Activated CD8-positive, alpha-beta T cell treated with anti-CD3 and anti-CD28 coated beads, Interleukin-2, amount 10 ng/mL, durations not matched to agents 7 days and 5 days (primary cell): ENCODE results near the gene USP24. TPM values are rescaled to one million over a fixed set of nuclear protein-coding genes. Genes with fewer than 3 reads are reported as not detected.
"Not testable (repeated sequence)": the region's sequence is repeated elsewhere in the genome, so short reads cannot be mapped to it uniquely, and the experiment has no call there.

Experiments
- ATAC-seq: fragments of 150-1000 bp; cut with Tn5 transposase; one replicate; pipeline ENCODE4 v1.10.0; 2021; ENCODE audit warnings: moderate library complexity
- CTCF ChIA-PET: fragments of 350-600 bp; sonication (Branson Sonifier 250); formaldehyde crosslinking; loops from one replicate; lab custom pipeline; 2021; ENCODE audit warnings: antibody characterized with exemption; lab: Charles Lee
- POLR2A ChIA-PET: fragments of 350-600 bp; sonication (Branson Sonifier 250); formaldehyde crosslinking; loops from one replicate; lab custom pipeline; 2021; ENCODE audit warnings: antibody characterized with exemption; lab: Charles Lee
- DNase-seq: peaks from one replicate; pipeline ENCODE4 v3.0.0-alpha.2; 2020
- H3K27ac Mint-ChIP-seq: one replicate; pipeline ENCODE4 v1.8.0; 2021; ENCODE audit warnings: mild to moderate bottlenecking, mixed read lengths
- H3K27me3 Mint-ChIP-seq: one replicate; pipeline ENCODE4 v1.8.0; 2021; ENCODE audit warnings: low read depth, mixed read lengths
- H3K36me3 Mint-ChIP-seq: one replicate; pipeline ENCODE4 v1.8.0; 2021; ENCODE audit warnings: low read depth, mixed read lengths
- H3K4me1 Mint-ChIP-seq: one replicate; pipeline ENCODE4 v1.8.0; 2021; ENCODE audit warnings: low read depth, mixed read lengths
- H3K4me3 Mint-ChIP-seq: one replicate; pipeline ENCODE4 v1.8.0; 2021; ENCODE audit warnings: mild to moderate bottlenecking, mixed read lengths
- H3K9me3 Mint-ChIP-seq: one replicate; pipeline ENCODE4 v1.8.0; 2022; ENCODE audit warnings: mixed read lengths; ENCODE audit not compliant: insufficient read depth
- total RNA-seq, 2 experiments: library from RNA; stranded (reverse); gene quantifications; one replicate each; pipeline ENCODE4 v1.2.3, GENCODE V29; 2021

The USP24 gene
- total RNA-seq, 2 experiments from 2014 or later: 36.7 to 44.1 TPM

GRCh38 chr1:55038552-55038838, 176.7 kb downstream of the USP24 start:
- H3K36me3 Mint-ChIP-seq: no peaks in the 10 kb centered on the region
- ChIA-PET CTCF (interaction anchor here (0.7 to 1.5 kb wide), 2 partner anchors 16 to 239 kb away, joined by 3 to 4 read pairs; no protein-coding TSS in a partner anchor), POLR2A (no interaction called here)
- no peaks in the 10 kb centered on the region for H3K9me3 Mint-ChIP-seq
- H3K4me3 Mint-ChIP-seq: no peak overlapping the region
- DNase-seq (no peak), ATAC-seq (no peak)
- H3K4me1 Mint-ChIP-seq: no peaks in the 10 kb centered on the region
- H3K27ac Mint-ChIP-seq: no peak overlapping the region
- H3K27me3 Mint-ChIP-seq: peaks cover 59% of the 10 kb centered on the region

DNA sequence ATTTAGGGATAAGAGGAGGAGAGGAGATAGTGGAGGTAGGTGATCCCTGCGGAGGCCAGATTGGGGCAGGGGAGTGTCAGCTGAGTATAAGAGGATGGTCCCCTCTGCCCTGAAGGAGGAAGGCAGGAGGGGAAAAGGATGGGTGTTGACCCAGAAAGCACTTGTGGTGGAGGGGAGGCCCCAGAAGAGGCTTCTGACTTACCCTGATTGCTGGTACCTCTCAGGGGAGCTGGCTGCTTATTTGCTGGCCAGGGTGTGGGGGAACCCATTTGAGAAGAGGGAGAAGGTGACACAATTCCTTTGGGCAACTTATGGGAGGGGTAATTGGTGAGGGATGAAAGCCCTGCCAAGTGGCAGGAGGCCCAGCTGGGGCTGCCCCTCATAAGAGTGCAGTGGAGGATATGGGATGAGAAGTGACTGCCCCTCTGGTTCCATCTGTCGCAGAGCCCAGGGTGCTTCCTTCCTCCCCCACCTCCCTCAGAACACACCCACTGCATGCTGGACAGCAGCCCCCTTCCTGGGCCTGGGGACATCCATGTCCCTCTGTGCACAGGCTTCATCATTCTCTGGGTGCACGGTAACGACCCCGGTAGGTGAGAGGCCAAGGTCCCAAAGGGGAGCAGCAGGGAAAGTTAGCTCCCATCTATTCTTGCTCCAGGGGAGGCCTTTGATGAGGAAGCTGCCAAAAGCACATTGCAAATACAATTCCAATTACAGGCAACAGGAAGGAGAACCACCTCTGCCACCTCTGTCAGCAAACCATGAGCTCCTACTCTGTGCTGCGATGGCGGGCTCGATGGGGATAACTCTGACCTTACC, 177.2 kb downstream of the USP24 start:
- no peak for ATAC-seq
- no peak overlapping the region for H3K27ac Mint-ChIP-seq
- no peak for DNase-seq
- no peaks in the 10 kb centered on the region for H3K9me3 Mint-ChIP-seq
- H3K36me3 Mint-ChIP-seq: no peaks in the 10 kb centered on the region
- ChIA-PET POLR2A (no interaction called here), CTCF (interaction anchor here (0.7 to 1.5 kb wide), 2 partner anchors 16 to 239 kb away, joined by 3 to 4 read pairs; no protein-coding TSS in a partner anchor)
- H3K27me3 Mint-ChIP-seq: peaks cover 62% of the 10 kb centered on the region
- no peaks in the 10 kb centered on the region for H3K4me1 Mint-ChIP-seq
- H3K4me3 Mint-ChIP-seq: no peak overlapping the region

- Mint-ChIP-seq H3K4me1 (no peaks in the 10 kb centered on the region), H3K4me3 (no peak overlapping the region), H3K9me3 (no peaks in the 10 kb centered on the region), H3K27ac (no peak overlapping the region), H3K27me3 (peaks cover 61% of the 10 kb centered on the region), H3K36me3 (no peaks in the 10 kb centered on the region)
- CTCF ChIA-PET: interaction anchor here (1.0 kb wide), 1 partner anchor 91 kb away, joined by 3 read pairs; no protein-coding TSS in a partner anchor
- POLR2A ChIA-PET: no interaction called here
- ATAC-seq (no peak), DNase-seq (no peak)
Observed at GRCh38 chr1:55035904-55036303, 179.3 kb downstream of the USP24 start.

DNA sequence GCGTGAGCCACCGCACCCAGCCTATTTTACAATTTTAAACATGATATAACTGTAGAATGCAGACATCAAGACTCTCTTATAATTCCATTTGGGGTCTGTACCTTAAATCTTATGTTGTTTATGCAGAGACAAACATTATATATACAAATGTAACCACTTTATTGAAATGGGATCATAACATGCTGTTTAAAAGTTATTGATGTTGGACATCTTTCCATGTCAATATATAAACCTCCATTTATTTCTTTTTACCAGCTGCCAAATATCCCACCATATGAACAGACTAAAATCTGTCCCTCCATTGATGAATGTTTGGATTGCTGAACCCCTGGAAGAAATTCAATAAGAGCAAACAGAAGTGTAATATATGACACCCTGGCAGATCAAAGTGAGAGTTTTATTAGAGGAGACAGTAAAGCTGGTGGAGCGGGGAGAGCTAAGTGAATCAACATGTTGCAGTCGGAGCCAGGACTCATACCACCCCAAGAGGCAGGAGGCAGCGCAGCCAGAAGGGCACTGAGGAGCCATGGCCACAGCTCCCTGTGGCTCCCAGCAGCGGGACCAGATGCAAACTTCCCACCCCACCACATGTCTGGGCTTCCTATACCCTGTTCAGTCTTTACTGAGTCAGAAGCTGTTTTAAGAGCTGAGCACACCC, 180.6 kb downstream of the USP24 start:
- Mint-ChIP-seq H3K36me3 (no peaks in the 10 kb centered on the region), H3K27me3 (peaks cover 49% of the 10 kb centered on the region), H3K4me3 (no peak overlapping the region), H3K9me3 (no peaks in the 10 kb centered on the region), H3K27ac (no peak overlapping the region), H3K4me1 (no peaks in the 10 kb centered on the region)
- ATAC-seq (no peak), DNase-seq (no peak)
- ChIA-PET CTCF (no interaction called here), POLR2A (no interaction called here)

DNA sequence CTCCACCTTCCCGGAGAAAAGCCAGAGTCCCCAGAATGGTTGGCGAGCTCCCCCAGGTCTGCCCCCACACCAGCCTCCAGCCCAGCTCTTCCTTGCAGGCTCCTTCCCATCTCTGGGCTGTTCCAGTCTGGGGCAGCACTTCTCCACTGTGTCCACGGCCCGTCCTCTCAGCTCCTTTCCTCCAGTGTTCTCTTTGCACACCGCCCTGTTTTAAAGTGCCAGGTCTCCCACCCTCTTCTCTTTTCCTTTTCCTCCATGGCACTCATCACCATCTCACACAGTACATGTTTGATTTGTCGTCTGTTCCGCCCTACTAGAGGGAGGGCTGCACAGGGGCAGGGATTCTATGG, 181.9 kb downstream of the USP24 start:
- no peak overlapping the region for H3K4me3 Mint-ChIP-seq
- H3K27ac Mint-ChIP-seq: no peak overlapping the region
- H3K36me3 Mint-ChIP-seq: no peaks in the 10 kb centered on the region
- no peaks in the 10 kb centered on the region for H3K4me1 Mint-ChIP-seq
- H3K27me3 Mint-ChIP-seq: peaks cover 36% of the 10 kb centered on the region
- DNase-seq (no peak), ATAC-seq (no peak)
- H3K9me3 Mint-ChIP-seq: no peaks in the 10 kb centered on the region
- ChIA-PET POLR2A (no interaction called here), CTCF (no interaction called here)

DNA sequence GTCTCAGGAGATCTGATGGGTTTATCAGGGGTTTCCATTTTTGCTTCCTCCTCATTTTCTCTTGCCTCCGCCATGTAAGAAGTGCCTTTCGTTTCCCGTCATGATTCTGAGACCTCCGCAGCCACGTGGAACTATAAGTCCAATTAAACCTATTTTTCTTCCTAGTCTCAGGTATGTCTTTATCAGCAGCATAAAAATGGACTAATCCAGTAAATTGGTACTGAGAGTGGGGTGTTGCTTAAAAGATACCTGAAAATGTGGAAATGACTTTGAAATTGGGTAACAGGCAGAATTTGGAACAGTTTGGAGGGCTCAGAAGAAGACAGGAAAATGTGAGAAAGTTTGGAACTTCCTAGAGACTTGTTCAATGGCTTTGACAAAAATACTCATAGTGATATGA, 184.1 kb downstream of the USP24 start:
- ATAC-seq, H3K9me3 Mint-ChIP-seq, CTCF ChIA-PET: not testable (repeated sequence)

DNA sequence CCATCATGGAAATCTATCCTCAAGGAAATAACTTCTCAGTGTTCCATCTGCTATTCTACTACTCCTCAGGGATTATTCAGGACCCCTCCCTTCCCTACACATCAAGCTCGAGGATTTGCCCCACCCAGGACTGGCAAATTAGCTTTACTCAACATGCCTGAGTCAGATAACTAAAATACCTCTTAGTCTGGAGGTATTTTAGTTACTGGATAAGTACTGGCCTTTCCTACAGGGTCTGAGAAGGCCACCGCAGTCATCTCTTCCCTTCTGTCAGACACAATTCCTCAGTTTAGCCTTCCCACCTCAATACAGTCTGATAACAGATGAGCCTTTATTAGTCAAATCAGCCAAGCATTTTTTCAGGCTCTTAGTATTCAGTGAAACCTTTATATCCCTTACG, 188.5 kb downstream of the USP24 start:
- CTCF ChIA-PET, H3K4me3 Mint-ChIP-seq, H3K27me3 Mint-ChIP-seq, H3K9me3 Mint-ChIP-seq, H3K36me3 Mint-ChIP-seq, POLR2A ChIA-PET, H3K27ac Mint-ChIP-seq, H3K4me1 Mint-ChIP-seq, ATAC-seq, DNase-seq: not testable (repeated sequence)

More for the DNA sequence above, 184.1 kb downstream of the USP24 start:
- DNase-seq, H3K4me1 Mint-ChIP-seq, H3K4me3 Mint-ChIP-seq, POLR2A ChIA-PET, H3K27ac Mint-ChIP-seq, H3K36me3 Mint-ChIP-seq: not testable (repeated sequence)
- H3K27me3 Mint-ChIP-seq: peaks cover 18% of the 10 kb centered on the region

DNA sequence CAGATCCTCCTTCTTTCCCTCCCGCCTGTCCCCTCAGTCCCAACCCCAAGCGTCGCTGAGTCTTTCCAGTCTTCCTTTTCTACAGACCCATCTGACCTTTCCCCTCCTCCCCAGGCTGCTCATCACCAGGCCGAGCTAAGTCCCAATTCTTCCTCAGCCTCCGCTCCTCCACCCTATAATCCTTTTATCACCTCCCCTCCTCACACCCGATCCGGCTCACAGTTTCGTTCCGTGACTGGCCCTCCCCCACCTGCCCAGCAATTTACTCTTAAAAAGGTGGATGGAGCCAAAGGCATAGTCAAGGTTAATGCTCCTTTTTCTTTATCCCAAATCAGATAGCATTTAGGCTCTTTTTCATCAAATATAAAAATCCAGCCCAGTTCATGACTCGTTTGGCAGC, 191.0 kb downstream of the USP24 start:
- ATAC-seq, H3K36me3 Mint-ChIP-seq, H3K27ac Mint-ChIP-seq, H3K27me3 Mint-ChIP-seq, H3K4me3 Mint-ChIP-seq, H3K4me1 Mint-ChIP-seq, DNase-seq, POLR2A ChIA-PET, CTCF ChIA-PET, H3K9me3 Mint-ChIP-seq: not testable (repeated sequence)

DNA sequence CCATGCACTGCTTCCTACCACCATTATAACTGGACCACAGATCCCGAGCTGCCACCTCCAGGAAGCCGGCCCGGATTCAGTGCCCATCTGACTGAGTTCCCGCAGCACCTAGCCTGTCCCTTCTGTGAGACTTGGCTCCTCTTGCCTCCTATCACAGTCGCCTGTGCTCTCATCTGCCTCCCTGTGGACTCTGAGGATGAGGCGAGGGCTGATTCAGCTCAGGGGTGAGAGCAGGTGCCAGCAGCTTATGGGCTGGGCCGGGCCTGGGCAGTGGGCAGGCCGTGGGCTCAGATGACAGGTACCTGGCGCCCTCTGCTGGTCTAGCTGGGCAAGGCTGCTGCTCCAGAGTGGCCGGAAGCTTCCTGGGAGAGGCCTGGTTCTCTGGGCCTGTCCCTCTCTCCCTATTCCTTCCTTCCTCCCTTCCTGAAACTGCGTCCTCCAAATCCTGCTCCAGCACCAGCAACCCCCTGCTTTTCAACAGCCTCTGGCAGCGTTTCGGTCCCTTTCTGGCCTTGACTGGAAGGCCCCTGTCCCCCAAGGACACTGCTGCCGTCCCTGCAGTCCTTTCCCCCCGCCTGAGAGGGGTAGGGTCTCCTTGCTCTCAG, 193.1 kb downstream of the USP24 start:
- CTCF ChIA-PET: interaction anchor here (0.6 to 5.7 kb wide), 19 partner anchors 9 to 128 kb away, joined by 3 to 94 read pairs (median 5); partner anchors contain the start of gene BSND
- POLR2A ChIA-PET: no interaction called here
- ATAC-seq (peak; percentile 99), DNase-seq (peak; percentile 78)
- Mint-ChIP-seq H3K36me3 (no peaks in the 10 kb centered on the region), H3K9me3 (no peaks in the 10 kb centered on the region), H3K4me3 (no peak overlapping the region), H3K27me3 (peaks cover 3% of the 10 kb centered on the region), H3K27ac (no peak overlapping the region), H3K4me1 (peaks cover 3% of the 10 kb centered on the region)

DNA sequence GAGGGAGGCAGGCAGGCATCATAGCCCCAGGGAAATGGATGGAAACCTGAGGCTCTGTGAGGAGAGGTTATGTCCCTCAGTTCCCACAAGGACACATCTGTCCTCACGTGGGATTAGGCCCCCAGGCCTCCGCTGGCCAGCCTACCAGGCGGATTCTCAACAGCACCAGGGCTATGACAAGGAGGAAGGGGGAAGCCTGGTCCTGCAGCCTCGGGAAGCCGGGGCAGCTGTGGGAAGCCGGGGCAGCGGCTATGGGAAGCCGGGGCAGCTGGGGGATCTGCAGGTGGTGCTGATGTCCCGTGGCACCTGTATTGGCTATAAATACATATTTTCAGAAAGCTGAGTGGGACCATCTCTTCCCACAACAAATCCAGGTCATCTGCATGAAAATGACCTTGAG, 196.8 kb downstream of the USP24 start:
- H3K36me3 Mint-ChIP-seq: no peaks in the 10 kb centered on the region
- no peak overlapping the region for H3K27ac Mint-ChIP-seq
- H3K27me3 Mint-ChIP-seq: peaks cover 19% of the 10 kb centered on the region
- ChIA-PET CTCF (interaction anchor here (1.1 to 5.7 kb wide), 4 partner anchors 14 to 72 kb away, joined by 3 to 94 read pairs (median 4); no protein-coding TSS in a partner anchor), POLR2A (no interaction called here)
- DNase-seq: no peak
- H3K4me3 Mint-ChIP-seq: no peak overlapping the region
- H3K9me3 Mint-ChIP-seq: no peaks in the 10 kb centered on the region
- no peak for ATAC-seq
- no peaks in the 10 kb centered on the region for H3K4me1 Mint-ChIP-seq
